Measurements from ENCODE around the gene CD99L2. TPM values are rescaled to one million over a fixed set of nuclear protein-coding genes. Genes with fewer than 3 reads are reported as not detected.
A peak's percentile ranks its signal among the peaks of the same experiment; 100 is the strongest.

CD99L2 gene
- total RNA-seq, 4 donors from 2014 or later, result 11.9 to 32.2 (median 23.9) TPM

GRCh38 chrX:150736475-150736874, 162.0 kb downstream of the CD99L2 start:
- peak in 1 of 3 donors; percentile 36 for DNase-seq
- Histone ChIP-seq H3K4me1 (no peaks in the 10 kb centered on the region), H3K4me3 (no peak overlapping the region), H3K27me3 (no peaks in the 10 kb centered on the region), H3K9me3 (no peaks in the 10 kb centered on the region), H3K27ac (peak overlapping the region in 2 of 4 donors; percentile 40 to 65), H3K36me3 (peaks cover 0 to 31% (median 0%) of the 10 kb centered on the region in 3 donors)
- no peak for TF ChIP-seq POLR2A (IDR thresholded peaks at IDR 0.05)
- TF ChIP-seq CTCF (IDR thresholded peaks at IDR 0.05), result no peak

- Histone ChIP-seq H3K4me1 (no peaks in the 10 kb centered on the region), H3K36me3 (peaks cover 0 to 25% (median 0%) of the 10 kb centered on the region in 3 donors), H3K27ac (no peak overlapping the region), H3K27me3 (no peaks in the 10 kb centered on the region), H3K9me3 (no peaks in the 10 kb centered on the region), H3K4me3 (no peak overlapping the region)
- TF ChIP-seq POLR2A (IDR thresholded peaks at IDR 0.05) (no peak), CTCF (IDR thresholded peaks at IDR 0.05) (no peak)
- DNase-seq, result no peak
These were observed 166.7 kb downstream of the CD99L2 start for GRCh38 chrX:150731795-150732194.

GRCh38 chrX:150730719-150731118, 167.7 kb downstream of the CD99L2 start:
- Histone ChIP-seq H3K27ac (no peak overlapping the region), H3K9me3 (no peaks in the 10 kb centered on the region), H3K4me1 (no peaks in the 10 kb centered on the region), H3K27me3 (no peaks in the 10 kb centered on the region), H3K36me3 (peaks cover 0 to 25% (median 0%) of the 10 kb centered on the region in 3 donors), H3K4me3 (no peak overlapping the region)
- no peak for DNase-seq
- no peak for TF ChIP-seq CTCF (IDR thresholded peaks at IDR 0.05)
- no peak for TF ChIP-seq POLR2A (IDR thresholded peaks at IDR 0.05)

- Histone ChIP-seq H3K4me3 (no peak overlapping the region), H3K9me3 (no peaks in the 10 kb centered on the region), H3K36me3 (peaks cover 0 to 25% (median 0%) of the 10 kb centered on the region in 3 donors), H3K27me3 (no peaks in the 10 kb centered on the region), H3K27ac (no peak overlapping the region), H3K4me1 (no peaks in the 10 kb centered on the region)
- no peak for TF ChIP-seq POLR2A (IDR thresholded peaks at IDR 0.05)
- no peak for TF ChIP-seq CTCF (IDR thresholded peaks at IDR 0.05)
- DNase-seq, result no peak
These were observed 168.5 kb downstream of the CD99L2 start for GRCh38 chrX:150729956-150730355.

GRCh38 chrX:150719621-150720020, 178.8 kb downstream of the CD99L2 start:
- no peaks in the 10 kb centered on the region for H3K9me3 ChIP-seq
- DNase-seq, result no peak
- H3K4me3 ChIP-seq, result no peak overlapping the region
- no peaks in the 10 kb centered on the region for H3K4me1 ChIP-seq
- H3K27me3 ChIP-seq, result no peaks in the 10 kb centered on the region
- peaks cover 0 to 3% (median 0%) of the 10 kb centered on the region in 3 donors for H3K36me3 ChIP-seq
- no peak overlapping the region for H3K27ac ChIP-seq
- TF ChIP-seq POLR2A (IDR thresholded peaks at IDR 0.05), result no peak
- TF ChIP-seq CTCF (IDR thresholded peaks at IDR 0.05), result no peak

Other genes starting within 250 kb of the CD99L2 start
- 10 to 100 TPM; 13.3 to 58.6 (median 18.7) TPM for gene MTMR1, start 205.3 kb downstream of the CD99L2 start, total RNA-seq
- 10 to 100 TPM; 11.5 to 77.6 (median 13.7) TPM for gene HMGB3, start 84.7 kb upstream of the CD99L2 start, total RNA-seq